MM.1S (cell line): ENCODE measurements around the gene PTPN13.

Experiments
- DNase-seq: peaks from one replicate; pipeline ENCODE4 v3.0.0-alpha.2; 2015
- H2AFZ ChIP-seq: fragments of 300-600 bp; sonication (generic); 2 replicates; pipeline ENCODE4 v1.6.0; 2016; ENCODE audit warnings: antibody characterized with exemption, low read length
- H3F3A ChIP-seq: fragments of 300-600 bp; sonication (generic); 2 replicates; pipeline ENCODE4 v1.6.1; 2016; ENCODE audit warnings: mild to moderate bottlenecking, antibody characterized with exemption, low read length, moderate library complexity, mixed read lengths; ENCODE audit not compliant: insufficient read depth
- H3K27ac ChIP-seq: fragments of 300-600 bp; sonication (generic); 2 replicates; pipeline ENCODE4 v1.5.1; 2016; ENCODE audit warnings: mild to moderate bottlenecking, low read length
- H3K27me3 ChIP-seq: fragments of 300-600 bp; sonication (generic); replicated peaks from 2 replicates; pipeline ENCODE4 v1.6.0; 2016; ENCODE audit warnings: low read length; ENCODE audit not compliant: insufficient read depth
- H3K36me3 ChIP-seq: fragments of 300-600 bp; sonication (generic); replicated peaks from 2 replicates; pipeline ENCODE4 v1.6.1; 2016; ENCODE audit warnings: mild to moderate bottlenecking, low read length, mixed read lengths; ENCODE audit not compliant: insufficient read depth
- H3K4me1 ChIP-seq: fragments of 300-600 bp; sonication (generic); 2 replicates; pipeline ENCODE4 v1.6.1; 2016; ENCODE audit warnings: low read length, mixed read lengths
- H3K4me2 ChIP-seq: fragments of 300-600 bp; sonication (generic); 2 replicates; pipeline ENCODE4 v1.6.0; 2016; ENCODE audit warnings: low read depth, low read length
- H3K4me3 ChIP-seq: fragments of 300-600 bp; sonication (generic); 2 replicates; pipeline ENCODE4 v1.5.1; 2016; ENCODE audit warnings: low read length, mixed read lengths
- H3K79me2 ChIP-seq: fragments of 300-600 bp; sonication (generic); 2 replicates; pipeline ENCODE4 v1.6.1; 2016; ENCODE audit warnings: mixed run types, low read length, mixed read lengths
- H3K9ac ChIP-seq: fragments of 300-600 bp; sonication (generic); 2 replicates; pipeline ENCODE4 v1.6.1; 2016; ENCODE audit warnings: low read length, mixed read lengths
- H3K9me2 ChIP-seq: fragments of 300-600 bp; sonication (generic); replicated peaks from 2 replicates; pipeline ENCODE4 v1.6.1; 2016; ENCODE audit warnings: mild to moderate bottlenecking, low read length, mixed read lengths; ENCODE audit not compliant: insufficient read depth
- H3K9me3 ChIP-seq: fragments of 300-600 bp; sonication (generic); replicated peaks from 2 replicates; pipeline ENCODE4 v1.6.1; 2016; ENCODE audit warnings: mild to moderate bottlenecking, low read length, mixed read lengths; ENCODE audit not compliant: insufficient read depth
- H4K20me1 ChIP-seq: fragments of 300-600 bp; sonication (generic); 2 replicates; pipeline ENCODE4 v1.6.1; 2016; ENCODE audit warnings: mild to moderate bottlenecking, low read length, moderate library complexity, mixed read lengths; ENCODE audit not compliant: insufficient read depth
- CTCF ChIP-seq: fragments of 300-600 bp; sonication (generic); IDR thresholded peaks from 2 replicates; pipeline ENCODE4 v1.5.1; 2016; ENCODE audit warnings: antibody characterized with exemption, low read length, mixed read lengths
- EZH2 ChIP-seq: fragments of 300-600 bp; sonication (generic); optimal IDR thresholded peaks from 2 replicates; pipeline ENCODE3; 2017; ENCODE audit warnings: low read depth, mild to moderate bottlenecking, antibody characterized with exemption, low read length, mixed read lengths
- EZH2phosphoT487 ChIP-seq: fragments of 300-600 bp; sonication (generic); IDR thresholded peaks from 2 replicates; pipeline ENCODE4 v1.6.1; 2018; ENCODE audit warnings: antibody characterized with exemption, low read length

PTPN13 gene

GRCh38 chr4:86614865-86615264, 20.8 kb downstream of the PTPN13 start:
- no peak overlapping the region for H2AFZ ChIP-seq
- no peak overlapping the region for H3K9ac ChIP-seq
- no peak for DNase-seq
- no peaks in the 10 kb centered on the region for H3F3A ChIP-seq
- H3K4me2 ChIP-seq, result no peak overlapping the region
- H4K20me1 ChIP-seq, result no peaks in the 10 kb centered on the region
- H3K4me1 ChIP-seq, result no peaks in the 10 kb centered on the region
- H3K36me3 ChIP-seq, result no peaks in the 10 kb centered on the region
- no peaks in the 10 kb centered on the region for H3K27me3 ChIP-seq
- H3K79me2 ChIP-seq, result no peaks in the 10 kb centered on the region
- H3K4me3 ChIP-seq, result no peak overlapping the region
- no peak overlapping the region for H3K27ac ChIP-seq
- H3K9me2 ChIP-seq, result no peaks in the 10 kb centered on the region
- TF ChIP-seq EZH2phosphoT487, result no peak
- TF ChIP-seq CTCF, result no peak
- no peak for TF ChIP-seq EZH2
- H3K9me3 ChIP-seq, result no peaks in the 10 kb centered on the region

- Histone ChIP-seq H3K4me1 (no peaks in the 10 kb centered on the region), H2AFZ (no peak overlapping the region), H3K4me3 (no peak overlapping the region), H4K20me1 (no peaks in the 10 kb centered on the region), H3K27ac (no peak overlapping the region), H3K79me2 (no peaks in the 10 kb centered on the region), H3K4me2 (no peak overlapping the region), H3K36me3 (no peaks in the 10 kb centered on the region), H3K9me2 (no peaks in the 10 kb centered on the region), H3F3A (no peaks in the 10 kb centered on the region), H3K27me3 (no peaks in the 10 kb centered on the region), H3K9ac (no peak overlapping the region), H3K9me3 (no peaks in the 10 kb centered on the region)
- TF ChIP-seq CTCF (no peak), EZH2phosphoT487 (no peak), EZH2 (no peak)
- no peak for DNase-seq
Observed at GRCh38 chr4:86615501-86615900, 21.4 kb downstream of the PTPN13 start.

- no peak for DNase-seq
- no peaks in the 10 kb centered on the region for H3K9me2 ChIP-seq
- H3K36me3 ChIP-seq, result no peaks in the 10 kb centered on the region
- no peaks in the 10 kb centered on the region for H4K20me1 ChIP-seq
- no peaks in the 10 kb centered on the region for H3K79me2 ChIP-seq
- no peak overlapping the region for H3K9ac ChIP-seq
- H3K4me3 ChIP-seq, result no peak overlapping the region
- H3K4me2 ChIP-seq, result no peak overlapping the region
- no peaks in the 10 kb centered on the region for H3K27me3 ChIP-seq
- TF ChIP-seq EZH2phosphoT487 (no peak), CTCF (no peak), EZH2 (no peak)
- H3K9me3 ChIP-seq, result no peaks in the 10 kb centered on the region
- H3K4me1 ChIP-seq, result no peaks in the 10 kb centered on the region
- H2AFZ ChIP-seq, result no peak overlapping the region
- no peaks in the 10 kb centered on the region for H3F3A ChIP-seq
- H3K27ac ChIP-seq, result no peak overlapping the region
Observed at GRCh38 chr4:86619656-86620055, 25.5 kb downstream of the PTPN13 start.
